HG02610 (cell line): Measurements from ENCODE around the gene STX16.

Experiments
- ATAC-seq: cut with Tn5 transposase; IDR thresholded peaks from one replicate; pipeline ENCODE4 v1.9.1; 2021; ENCODE audit warnings: mild to moderate bottlenecking, moderate library complexity; ENCODE audit not compliant: unreplicated experiment

The STX16 gene

DNA sequence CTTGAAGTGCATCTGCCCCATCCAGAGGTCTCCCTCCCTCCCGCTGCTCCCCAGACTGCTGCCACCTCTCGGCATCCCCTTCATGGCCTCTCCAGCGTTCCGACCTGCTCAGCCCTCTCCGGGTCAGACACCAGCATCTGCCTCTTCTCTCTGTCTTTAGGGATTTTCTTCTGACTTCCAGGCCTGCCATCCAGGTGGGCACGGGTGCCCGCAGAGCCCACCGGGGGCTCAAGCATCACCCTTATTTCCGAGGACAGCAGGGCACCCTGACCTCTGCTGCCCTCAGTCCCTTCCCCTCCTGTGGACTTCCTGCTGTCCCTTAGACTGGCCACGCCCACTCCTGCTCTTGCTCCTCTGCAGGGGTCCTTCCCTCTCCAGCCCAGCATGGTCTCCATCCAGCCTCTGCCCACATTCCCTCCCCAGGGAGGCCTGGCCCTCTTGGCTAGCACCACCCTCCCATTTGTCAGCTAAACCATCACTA lies 44.9 kb downstream of the STX16 start:
- no peak for ATAC-seq

DNA sequence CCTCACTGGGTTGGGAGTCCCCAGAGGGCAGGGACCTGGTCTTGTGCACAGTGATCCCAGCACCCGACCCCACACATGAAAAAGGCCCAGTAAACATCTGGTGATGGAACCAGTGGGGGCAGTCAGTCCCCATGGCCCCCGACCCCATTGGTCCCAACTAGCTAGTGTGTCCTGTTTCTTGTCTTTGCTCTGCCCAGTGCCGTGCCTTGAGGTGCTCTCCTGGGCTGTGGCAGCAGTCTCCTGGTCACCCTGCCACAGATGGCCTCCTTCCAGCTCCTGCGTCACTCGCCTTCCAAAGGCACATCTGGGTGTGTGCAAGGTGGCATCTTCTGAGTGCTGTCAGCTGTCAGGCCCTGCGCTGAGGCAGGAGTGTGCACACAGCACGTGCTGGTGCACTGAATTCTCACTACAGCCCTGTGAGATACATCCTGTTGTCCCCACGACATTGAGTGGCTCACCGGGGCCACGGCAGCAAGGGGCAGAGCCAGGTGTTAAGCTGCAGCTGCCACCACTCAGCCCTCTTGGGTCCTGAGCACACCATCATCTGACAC lies 45.4 kb downstream of the STX16 start:
- no peak for ATAC-seq

DNA sequence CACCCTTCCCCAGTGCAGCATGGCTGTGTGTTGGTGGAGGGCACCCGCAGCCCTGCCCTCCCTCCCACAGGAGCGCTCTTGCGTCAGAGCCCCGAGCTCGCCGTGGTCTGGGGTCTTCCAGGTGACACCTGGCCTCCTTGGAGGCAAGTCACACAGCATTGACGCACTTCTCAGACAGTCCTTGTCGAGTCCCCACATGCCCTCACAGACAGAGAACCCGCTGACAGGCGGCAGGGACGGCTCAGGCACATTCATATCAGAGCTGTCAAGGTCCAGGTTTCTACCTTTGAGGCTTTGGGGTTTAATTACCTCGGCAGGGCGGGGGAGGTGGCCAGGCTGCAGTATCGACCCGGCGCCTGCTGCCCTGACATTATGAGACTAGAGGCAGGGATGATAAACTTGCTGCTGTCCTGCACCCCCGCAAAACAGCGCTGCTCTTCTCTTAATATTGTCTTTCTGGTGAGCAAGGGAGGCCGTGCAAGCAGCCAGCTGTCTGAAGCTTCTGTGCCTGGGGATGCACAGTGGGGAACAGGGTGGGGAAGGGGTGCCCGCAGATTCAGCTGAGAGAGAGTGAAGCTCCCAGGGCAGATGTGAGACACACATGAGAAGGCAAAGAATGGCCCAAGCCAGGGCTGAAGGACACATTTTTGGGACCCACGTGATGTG lies 46.3 kb downstream of the STX16 start:
- ATAC-seq, result no peak

DNA sequence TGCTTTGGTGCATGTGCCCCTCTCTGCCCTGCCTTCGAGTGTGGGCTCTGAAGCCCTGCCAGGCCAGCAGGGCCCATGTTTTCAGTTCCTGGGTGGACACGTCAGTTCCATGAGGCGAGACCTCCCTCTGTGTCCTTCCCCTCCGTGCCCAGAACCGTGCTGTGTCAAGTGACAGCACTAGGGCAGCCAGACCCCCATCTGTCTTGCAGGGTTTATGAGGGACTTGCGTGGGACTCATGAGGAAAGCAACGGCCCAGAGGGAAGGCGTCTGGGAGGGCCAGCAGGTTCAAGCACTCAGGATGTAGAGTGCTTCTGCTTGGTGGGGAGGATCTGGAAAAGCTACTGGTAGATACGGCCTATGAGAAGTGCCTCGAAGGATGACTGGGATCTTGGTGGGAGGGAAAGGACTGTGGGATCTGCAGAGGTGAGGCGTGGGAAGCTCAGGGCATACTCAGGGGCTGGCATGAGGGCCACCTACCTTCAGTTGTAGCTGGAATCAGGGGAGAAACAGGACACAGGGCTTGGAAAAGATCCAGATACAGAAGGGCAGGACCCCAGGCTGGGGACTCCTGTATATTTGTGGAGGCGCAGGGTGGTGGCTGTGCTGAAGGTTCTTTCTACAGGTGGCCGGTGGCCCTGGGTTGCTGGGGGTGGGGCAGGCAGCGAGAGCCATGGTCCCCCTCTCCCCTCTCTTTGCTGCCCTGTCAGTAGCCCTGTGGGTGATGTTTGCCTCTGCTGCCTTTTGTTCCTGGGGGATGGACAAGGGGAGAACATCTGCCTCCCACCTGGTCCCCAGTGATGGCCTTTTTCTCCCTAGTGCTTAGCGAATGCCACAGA lies 47.0 kb downstream of the STX16 start:
- no peak for ATAC-seq

DNA sequence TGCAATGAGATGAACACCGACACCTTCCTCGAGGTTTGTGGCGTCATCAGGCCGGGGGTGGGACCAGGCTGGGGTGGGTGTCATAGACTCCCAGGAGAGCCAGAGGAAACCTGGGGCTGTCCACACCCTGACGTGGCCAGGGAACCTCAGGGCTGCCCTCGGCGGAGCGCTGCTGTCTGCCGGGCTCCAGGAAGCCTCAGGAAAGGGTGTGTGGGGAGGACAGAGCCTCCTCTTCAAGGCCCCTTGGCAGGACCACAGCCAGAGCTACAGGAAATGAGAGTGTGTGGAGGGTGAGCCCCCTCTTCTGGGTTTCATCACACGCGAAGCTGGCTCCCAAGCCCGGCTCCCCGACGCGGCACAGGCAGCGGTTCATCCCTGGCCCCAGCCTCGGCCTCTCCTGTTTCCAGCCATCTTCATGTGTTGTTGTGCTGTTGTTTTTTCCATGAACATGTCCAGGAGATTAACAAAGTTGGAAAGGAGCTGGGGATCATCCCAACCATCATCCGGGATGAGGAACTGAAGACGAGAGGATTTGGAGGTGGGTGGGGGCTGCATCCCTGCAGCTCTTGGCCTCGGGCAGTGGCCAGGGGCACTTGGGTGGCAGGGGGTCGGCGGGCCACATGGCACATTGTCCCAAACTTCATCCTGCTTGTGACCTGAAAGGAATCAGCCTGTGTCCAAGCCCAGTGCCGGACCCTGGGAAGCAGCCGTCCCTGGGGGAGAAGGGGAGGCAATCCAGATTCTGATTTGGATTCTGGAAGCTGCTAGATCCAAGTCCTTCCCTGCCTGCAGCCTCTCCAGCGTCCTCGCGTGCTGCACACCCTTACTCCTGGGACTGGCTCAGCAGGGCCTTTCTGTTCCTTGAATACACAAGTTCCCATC lies 47.9 kb downstream of the STX16 start:
- ATAC-seq, result no peak

DNA sequence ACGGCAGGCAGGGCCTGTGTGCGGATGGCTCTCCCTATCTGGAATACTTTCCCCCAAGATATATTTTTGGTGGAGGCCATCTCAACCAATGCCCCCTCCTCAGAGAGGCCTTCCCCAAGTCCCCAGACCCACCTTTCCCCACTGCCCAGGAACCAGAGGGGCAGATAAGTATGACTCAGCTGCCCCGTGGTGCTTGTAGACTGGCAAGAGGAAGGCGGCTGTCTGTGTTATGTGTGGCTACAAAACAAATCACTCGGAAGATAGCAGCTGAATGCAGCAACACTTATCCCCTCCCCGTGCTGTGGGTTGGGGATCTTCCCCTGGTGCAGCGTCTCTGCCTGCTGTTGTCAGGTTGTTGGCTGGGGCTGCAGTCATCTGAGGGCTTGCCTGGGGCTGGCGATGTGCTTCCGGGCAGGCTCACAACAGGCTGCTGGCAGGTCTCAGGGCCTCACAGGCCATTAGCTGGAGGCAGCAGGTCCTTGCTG lies 48.6 kb downstream of the STX16 start:
- ATAC-seq, result no peak

DNA sequence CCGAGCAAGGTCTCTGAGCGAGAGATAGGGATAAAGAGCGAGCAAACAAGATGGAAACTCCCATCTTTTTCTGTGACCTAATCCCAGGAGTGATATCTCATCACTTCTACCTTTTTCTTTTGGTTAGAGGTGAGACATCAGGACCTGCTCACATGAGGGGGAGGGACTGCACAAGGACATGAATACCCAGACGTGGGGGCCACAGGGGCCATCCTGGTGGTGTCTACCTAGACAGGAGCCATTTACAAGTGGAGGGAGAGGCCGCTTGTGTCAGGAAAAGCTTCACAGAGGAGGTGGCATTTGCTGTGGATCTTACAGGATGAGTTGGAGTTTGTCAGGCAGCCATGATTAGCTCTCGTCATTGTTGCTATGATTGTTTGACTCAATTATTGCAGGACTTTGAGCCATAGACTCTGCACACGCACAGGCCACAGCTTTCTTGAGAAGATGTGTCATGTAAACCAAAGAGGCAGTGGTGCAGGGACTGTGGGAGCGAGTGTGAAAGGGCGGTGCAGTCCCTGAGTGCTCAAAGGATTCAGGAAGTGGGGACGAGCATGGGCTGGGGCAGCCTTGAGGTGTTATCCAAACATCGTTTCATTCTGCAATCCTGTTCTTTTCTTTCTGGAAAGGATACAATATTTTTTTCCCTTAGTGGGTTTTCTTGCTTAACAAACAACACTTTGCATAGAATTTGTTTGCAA lies 49.2 kb downstream of the STX16 start:
- ATAC-seq, result no peak

DNA sequence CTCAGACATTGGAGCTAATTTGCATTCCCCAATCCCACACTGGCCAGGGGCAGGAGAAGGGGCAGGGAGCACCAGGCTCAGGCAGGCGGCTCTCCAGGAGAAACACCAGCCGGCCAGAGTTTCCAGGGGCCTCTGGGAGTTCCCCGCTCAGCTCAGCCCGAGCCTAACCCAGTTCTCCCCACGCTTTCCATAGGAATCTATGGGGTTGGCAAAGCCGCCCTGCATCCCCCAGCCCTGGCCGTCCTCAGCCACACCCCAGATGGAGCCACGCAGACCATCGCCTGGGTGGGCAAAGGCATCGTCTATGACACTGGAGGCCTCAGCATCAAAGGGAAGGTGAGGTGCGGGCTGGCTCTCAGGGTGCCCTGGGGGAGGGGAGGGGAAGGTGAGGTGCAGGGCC lies 49.7 kb downstream of the STX16 start:
- ATAC-seq, result no peak

DNA sequence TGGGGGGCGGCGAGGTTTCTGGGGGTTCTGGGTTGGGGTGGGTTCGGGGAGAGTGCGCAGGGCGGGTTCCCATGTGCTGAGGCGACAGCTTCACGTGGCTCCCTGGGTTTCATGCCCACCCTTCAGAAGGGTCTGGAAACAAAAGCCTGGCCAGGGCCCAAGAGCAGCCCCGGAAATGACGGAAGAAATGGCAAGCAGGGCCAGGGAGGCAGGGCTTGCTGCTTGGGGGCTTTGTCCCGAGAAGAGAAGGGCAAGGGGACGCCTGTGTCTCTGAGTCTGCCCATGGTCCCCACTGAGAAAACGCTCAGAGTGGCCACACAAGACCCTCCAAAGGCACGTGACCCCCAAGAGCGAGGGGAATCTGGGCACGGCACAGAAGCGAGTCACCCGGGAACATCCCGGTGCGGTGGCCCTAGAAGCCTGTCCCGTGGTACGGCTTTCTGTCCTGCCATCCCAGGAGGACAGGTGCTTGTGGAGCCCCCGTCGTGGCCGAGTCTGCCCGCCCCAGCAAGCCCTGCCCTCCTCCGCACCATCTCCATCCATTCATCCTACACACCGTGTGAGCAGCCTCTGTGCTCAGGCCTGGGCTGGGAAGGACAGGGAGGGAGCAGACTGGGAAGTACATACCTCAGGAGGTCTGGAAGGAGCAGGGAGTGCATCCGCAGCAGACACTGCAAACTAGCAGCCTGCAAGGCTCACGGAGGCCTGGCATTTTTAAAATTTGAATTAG lies 50.5 kb downstream of the STX16 start:
- no peak for ATAC-seq

DNA sequence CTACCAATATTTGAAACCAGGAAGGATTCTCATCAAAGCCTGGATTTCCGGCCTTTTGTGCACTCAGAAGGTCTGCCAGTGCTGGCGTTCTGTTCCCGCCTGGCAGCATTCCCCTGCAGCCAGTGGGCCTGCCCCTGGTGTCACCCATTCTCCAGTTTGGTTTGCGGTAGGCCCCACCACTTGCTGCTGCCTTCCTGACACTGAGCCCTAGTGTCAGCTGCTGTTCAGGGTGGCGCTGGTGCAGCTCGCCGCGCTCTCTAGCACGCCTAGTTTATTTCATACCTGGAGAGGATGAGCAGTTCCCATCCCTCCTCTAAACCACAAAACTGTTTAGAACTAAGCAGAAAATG lies 51.1 kb downstream of the STX16 start:
- no peak for ATAC-seq

DNA sequence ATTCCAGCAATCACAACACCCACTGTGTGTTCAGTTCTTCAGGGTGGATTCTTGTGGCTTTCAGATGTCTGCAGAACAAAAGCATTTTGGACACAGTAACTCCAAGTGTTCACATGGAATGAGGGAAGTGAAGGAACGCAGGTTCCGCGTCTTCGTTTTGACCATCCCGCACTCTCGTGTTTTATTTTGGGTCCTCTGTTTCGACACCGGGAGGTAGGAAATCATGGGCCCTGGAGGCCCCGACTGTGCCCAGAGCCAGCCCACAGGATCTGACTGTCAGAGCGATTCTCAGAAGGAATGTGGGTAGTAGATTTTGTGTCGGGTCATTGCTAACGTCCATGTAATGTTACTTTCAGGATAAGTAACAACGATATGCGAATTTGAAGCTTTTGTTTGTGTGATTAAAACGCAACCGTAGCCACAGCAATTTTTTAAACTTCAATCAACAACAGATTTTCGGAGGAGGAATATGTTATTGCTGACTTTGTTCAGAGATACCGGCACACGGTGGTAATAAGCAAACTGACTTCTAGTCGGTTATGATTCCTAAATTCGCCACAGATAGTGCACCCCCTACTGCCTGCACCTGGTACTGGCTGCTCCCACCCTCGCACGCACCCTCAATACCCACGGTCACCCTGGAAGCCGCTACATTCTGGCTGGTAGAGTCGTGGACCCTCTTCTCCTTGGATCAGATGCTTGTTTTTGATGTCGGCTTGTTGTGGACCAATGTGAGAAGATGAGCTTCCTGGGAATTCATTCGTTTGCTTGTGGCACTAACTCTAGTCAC lies 52.0 kb downstream of the STX16 start:
- ATAC-seq, result no peak

DNA sequence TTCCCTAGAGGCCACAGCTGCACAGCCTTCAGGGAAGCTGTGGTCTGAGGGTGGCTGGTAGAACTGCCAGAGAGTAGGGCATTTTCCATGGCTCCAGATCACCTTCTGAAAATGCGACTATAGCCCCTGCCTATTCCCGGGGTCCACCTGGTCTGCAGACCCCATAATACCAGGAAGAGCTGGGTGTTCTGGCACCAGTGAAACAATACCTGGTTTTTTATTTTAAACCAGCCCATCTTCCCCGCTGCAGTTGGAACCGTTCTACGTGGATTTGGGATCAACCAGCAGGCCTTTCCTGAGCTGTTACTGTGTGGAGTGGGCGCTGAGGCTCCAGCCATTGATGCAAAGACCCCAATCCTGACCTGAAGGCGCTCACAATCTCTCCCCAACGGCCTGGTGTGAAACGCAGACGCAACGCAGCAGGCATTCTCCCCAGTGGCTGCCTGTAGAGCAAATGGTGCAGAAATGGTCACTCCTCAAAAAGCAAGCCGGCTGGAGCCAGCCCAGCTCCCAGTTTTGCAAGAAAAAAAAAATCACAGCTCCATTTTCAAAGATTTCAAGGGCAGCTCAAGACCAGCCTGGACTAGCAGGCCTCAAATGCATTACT lies 52.8 kb downstream of the STX16 start:
- ATAC-seq, result no peak

DNA sequence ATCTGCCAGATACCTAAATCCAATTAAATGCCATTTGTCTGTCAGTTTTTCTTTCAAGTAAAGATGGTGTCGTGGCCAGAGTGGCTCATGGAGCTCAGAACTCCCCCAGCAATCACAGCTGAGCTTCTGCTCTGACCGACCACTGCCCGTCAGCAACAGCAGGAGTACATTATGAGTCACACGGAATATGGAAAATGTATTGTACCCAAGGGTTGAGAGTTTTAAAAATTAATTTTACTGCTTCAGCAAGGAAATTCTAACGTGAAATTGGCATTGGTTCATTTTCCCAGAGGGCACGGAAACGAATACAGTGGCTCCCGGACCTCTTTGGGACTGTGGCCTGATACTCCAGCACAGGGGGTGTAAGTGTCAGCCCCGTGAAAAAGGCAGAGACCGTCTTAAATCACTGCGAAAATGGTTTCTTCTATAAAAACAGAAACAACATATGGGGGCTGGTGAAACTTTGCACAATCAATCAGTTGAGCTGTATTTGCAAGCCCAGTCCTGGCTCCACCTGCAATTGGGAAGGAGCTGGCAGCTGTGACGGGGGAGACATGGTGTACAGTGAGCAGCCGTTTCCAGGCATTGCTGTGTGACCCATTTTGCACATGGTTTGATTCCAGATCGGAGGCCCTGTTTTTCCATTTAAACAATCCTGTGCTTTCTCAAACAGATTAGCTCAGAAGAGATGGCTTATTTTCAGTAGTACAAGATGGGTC lies 54.3 kb downstream of the STX16 start:
- no peak for ATAC-seq

DNA sequence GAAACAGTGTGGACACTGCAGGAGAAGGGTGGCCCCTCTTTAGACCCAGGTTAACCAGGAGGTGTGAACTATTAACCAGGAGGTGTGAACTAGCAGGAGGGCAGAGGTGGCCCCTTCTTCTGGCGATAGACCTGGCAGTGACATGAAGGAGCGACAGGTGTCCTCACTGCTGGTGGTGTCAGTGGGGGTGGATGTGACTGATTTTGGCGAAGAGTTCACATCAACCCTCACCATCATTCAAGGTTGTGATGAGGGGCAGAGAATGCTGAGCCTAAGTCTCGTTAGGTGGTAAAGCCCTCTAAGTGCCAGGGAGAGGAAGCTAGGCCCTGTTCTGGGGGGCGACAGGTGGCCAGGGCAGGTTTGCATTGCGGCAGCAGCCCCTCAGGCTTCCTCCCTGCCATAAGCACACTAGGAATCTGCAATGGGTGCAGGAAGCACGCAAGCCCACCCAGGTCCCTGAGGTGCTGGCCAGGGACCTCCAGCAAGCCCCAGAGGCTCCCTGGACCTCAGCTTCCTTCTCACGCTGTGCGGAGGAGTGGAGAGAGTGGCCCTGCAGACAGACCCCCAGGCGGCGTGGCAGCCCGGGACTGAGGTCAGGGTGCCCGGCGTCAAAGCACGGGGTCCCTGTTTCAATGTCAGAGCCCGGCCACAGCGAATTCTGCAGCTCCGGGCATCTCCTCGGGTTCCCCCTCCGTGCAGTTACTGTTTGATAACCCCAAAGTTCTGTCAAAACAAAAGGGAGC lies 55.2 kb downstream of the STX16 start:
- ATAC-seq, result no peak

DNA sequence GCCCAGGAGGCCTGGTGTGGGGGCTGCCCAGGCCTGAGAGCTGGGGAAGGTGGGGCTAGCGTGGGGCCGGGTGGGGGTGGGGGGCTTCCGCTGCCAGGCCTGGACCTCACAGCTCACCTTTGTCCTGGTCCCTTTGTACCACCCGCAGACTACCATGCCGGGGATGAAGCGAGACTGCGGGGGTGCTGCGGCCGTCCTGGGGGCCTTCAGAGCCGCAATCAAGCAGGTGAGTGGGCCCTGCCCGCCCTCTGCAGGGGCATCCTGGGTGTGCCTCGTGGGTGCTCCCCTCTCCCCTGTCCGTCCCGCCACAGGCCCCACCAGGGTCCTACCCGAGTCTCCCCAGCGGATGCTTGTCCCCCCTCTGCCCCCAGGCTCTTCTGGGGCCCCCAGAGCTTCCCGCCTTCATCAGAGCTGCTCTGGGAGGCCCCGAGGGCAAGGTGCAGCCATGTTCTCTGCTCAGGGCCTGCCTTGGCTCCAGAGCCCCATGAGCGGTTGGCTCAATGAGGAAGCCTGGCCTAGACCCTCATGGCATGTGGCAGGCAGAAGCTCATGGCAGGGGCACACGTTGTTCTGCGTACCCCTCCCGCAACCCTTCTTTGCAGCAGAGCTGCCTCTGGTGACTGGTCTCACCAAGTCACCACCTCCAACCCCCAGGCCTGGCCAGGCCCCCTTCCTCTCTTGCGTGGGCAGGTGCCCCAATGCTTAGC lies 56.0 kb downstream of the STX16 start:
- no peak for ATAC-seq

DNA sequence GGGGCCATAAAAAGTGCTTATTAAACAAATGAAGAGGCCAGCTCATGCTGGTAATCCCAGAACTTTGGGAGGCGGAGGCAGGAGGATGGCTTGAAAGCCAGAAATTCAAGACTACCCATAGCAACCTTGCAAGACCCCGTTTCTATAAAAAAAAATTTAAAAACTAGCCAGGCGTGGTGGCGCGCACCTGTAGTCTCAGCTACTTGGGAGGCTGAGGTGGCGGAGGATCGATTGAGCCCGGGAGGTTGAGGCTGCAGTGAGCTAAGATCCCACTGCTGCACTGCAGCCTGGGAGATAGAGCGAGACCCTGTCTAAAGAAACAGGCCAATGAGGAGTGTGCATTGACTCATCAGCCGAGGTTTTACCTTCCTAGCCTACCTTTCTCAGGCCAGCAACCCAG lies 56.7 kb downstream of the STX16 start:
- ATAC-seq, result no peak
